ENCODE measurements around the gene FLT3.
"Not testable (repeated sequence)": the region's sequence is repeated elsewhere in the genome, so short reads cannot be mapped to it uniquely, and the experiment has no call there.

FLT3 gene

GRCh38 chr13:28010046-28010445 is 90.3 kb downstream of the FLT3 start:
- H3K4me3 ChIP-seq (replicated peaks in 1 of 2; ENCODE audit: low read depth in 2 of 2, low read length in 2 of 2): no peak overlapping the region
- DNase-seq (ENCODE audit: low read depth in 2 of 2): no peak
- TF ChIP-seq, protein P1, sequence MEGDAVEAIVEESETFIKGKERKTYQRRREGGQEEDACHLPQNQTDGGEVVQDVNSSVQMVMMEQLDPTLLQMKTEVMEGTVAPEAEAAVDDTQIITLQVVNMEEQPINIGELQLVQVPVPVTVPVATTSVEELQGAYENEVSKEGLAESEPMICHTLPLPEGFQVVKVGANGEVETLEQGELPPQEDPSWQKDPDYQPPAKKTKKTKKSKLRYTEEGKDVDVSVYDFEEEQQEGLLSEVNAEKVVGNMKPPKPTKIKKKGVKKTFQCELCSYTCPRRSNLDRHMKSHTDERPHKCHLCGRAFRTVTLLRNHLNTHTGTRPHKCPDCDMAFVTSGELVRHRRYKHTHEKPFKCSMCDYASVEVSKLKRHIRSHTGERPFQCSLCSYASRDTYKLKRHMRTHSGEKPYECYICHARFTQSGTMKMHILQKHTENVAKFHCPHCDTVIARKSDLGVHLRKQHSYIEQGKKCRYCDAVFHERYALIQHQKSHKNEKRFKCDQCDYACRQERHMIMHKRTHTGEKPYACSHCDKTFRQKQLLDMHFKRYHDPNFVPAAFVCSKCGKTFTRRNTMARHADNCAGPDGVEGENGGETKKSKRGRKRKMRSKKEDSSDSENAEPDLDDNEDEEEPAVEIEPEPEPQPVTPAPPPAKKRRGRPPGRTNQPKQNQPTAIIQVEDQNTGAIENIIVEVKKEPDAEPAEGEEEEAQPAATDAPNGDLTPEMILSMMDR (IDR thresholded peaks at IDR 0.05; ENCODE audit: low read depth, low read length): no peak

DNA sequence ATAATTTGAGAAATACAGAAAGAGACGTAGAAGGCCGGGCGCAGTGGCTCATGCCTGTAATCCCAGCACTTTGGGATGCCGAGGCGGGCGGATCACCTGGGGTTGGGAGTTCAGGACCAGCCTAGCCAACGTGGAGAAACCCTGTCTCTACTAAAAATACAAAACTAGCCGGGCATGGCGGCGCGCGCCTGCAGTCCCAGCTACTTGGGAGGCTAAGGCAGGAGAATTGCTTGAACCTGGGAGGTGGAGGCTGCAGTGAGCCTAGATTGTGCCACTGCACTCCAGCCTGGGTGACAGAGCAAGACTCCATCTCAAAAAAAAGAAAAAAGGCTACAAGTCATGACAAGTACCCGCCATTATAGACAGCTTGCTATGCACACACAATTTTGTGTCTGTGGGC is 95.4 kb downstream of the FLT3 start:
- H3K4me3 ChIP-seq (replicated peaks in 1 of 2; ENCODE audit: low read depth in 2 of 2, low read length in 2 of 2); DNase-seq (ENCODE audit: low read depth in 2 of 2): not testable (repeated sequence)

GRCh38 chr13:28002886-28003698 is 97.3 kb downstream of the FLT3 start:
- DNase-seq (ENCODE audit: low read depth in 2 of 2): no peak
- H3K4me3 ChIP-seq (replicated peaks in 1 of 2; ENCODE audit: low read depth in 2 of 2, low read length in 2 of 2): no peak overlapping the region
- TF ChIP-seq, protein P1 (IDR thresholded peaks at IDR 0.05; ENCODE audit: low read depth, low read length): no peak

- TF ChIP-seq, protein P1 (IDR thresholded peaks at IDR 0.05; ENCODE audit: low read depth, low read length): no peak
Observed at GRCh38 chr13:28001837-28002473, 98.4 kb downstream of the FLT3 start.

DNA sequence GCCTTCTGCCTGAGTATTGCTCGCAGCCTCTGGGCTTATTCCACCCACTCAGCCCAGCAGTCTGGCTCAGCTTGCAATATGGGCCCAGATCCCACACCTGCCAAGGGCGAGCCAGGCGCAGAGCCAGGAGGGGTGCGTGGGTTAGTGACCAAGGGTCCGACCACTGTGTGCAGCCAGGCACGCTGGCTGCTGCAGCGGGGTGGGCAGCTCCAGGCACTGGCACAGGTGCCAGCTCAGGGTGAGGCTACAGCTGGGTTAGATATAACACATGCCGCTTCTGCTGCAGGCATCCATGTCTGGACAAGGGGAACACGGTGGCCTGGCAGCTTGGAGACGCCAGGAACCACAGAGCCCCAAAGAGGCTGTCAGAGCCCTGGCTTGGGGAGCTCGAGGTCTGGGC is 99.3 kb downstream of the FLT3 start:
- no peak overlapping the region for H3K4me3 ChIP-seq (replicated peaks in 1 of 2; ENCODE audit: low read depth in 2 of 2, low read length in 2 of 2)
- TF ChIP-seq, protein P1 (IDR thresholded peaks at IDR 0.05; ENCODE audit: low read depth, low read length): no peak
- no peak for DNase-seq (ENCODE audit: low read depth in 2 of 2)

More at GRCh38 chr13:28001837-28002473, 98.4 kb downstream of the FLT3 start:
- DNase-seq (ENCODE audit: low read depth in 2 of 2): no peak
- H3K4me3 ChIP-seq (replicated peaks in 1 of 2; ENCODE audit: low read depth in 2 of 2, low read length in 2 of 2): no peak overlapping the region

GRCh38 chr13:28000567-28000966 is 99.8 kb downstream of the FLT3 start:
- TF ChIP-seq, protein P1 (IDR thresholded peaks at IDR 0.05; ENCODE audit: low read depth, low read length): no peak
- no peak for DNase-seq (ENCODE audit: low read depth in 2 of 2)

DNA sequence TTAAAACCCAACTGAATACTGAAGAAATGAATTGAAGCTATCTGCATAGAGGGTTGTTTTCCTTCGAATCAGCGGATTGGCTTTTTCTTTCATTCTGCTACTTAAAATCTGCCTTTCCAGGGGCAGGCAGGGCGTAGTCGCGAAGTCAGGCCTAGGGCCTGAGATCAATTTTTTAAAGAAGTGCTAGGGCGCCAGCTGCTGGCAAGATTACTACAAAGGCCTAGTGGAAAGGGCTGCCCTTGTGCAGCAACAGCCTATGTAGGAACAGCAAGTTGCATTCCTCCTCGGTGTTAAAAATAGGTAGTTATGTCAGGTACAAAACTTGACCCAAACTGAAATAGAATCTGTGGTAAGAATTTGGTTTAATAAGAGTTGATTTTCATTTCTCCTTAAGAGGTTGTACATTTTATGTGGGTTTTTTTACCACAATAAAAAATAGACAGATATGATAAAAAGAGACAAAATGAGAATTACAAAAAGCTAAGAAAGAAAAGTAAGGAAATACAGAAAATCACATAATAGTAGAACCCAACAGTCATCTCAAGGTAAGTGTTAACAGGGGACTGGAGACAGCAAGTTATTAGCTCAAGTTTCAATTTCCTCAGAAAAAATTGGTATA is 102.4 kb downstream of the FLT3 start:
- TF ChIP-seq, protein P1 (IDR thresholded peaks at IDR 0.05; ENCODE audit: low read depth, low read length): peak; percentile 35
- peak; percentile 48 to 52 for DNase-seq (ENCODE audit: low read depth in 2 of 2)
- H3K4me3 ChIP-seq (replicated peaks in 1 of 2; ENCODE audit: low read depth in 2 of 2, low read length in 2 of 2): no peak overlapping the region

More at GRCh38 chr13:28000567-28000966, 99.8 kb downstream of the FLT3 start:
- no peak overlapping the region for H3K4me3 ChIP-seq (replicated peaks in 1 of 2; ENCODE audit: low read depth in 2 of 2, low read length in 2 of 2)

All from cardiac fibroblast (primary cell).